ENCODE results near the gene DXO. TPM values are rescaled to one million over a fixed set of nuclear protein-coding genes. Genes with fewer than 3 reads are reported as not detected.

The DXO gene
- total and polyA plus RNA-seq, 2 of the 13 experiments (the other 11 are each of a cell fraction or from before 2014, with no cell fraction given), result 18.6 to 26.2 TPM

DNA sequence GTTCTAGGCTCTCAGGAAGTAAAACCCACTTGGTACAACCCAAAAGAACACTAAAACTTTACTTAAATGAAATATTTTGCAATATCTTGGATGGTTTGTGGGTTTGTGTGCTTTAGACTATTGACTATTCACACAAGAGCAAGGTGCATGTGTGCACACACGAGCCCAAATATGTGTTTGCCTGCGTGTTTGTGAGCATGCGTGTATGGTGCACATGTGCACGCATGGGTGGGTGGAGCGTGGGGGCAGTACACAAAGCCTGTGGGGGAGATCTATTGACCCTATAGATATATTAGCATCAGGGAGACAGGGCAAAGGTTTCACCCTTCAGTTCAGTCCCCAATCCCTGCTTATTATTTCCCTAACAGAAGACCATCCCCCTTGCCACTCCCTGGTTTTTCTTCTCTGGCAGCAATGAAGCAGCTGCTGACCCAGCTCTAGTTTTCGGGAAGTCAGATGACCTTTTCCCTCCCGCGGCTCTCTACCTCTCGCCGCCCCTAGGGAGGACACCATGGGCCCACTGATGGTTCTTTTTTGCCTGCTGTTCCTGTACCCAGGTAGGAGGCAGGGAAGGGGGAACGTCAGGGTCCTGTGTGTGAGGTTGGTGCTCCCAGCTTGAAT lies 44.6 kb downstream of the DXO start, which contains the start of gene C2 (continued):
- TF ChIP-seq, protein P1, sequence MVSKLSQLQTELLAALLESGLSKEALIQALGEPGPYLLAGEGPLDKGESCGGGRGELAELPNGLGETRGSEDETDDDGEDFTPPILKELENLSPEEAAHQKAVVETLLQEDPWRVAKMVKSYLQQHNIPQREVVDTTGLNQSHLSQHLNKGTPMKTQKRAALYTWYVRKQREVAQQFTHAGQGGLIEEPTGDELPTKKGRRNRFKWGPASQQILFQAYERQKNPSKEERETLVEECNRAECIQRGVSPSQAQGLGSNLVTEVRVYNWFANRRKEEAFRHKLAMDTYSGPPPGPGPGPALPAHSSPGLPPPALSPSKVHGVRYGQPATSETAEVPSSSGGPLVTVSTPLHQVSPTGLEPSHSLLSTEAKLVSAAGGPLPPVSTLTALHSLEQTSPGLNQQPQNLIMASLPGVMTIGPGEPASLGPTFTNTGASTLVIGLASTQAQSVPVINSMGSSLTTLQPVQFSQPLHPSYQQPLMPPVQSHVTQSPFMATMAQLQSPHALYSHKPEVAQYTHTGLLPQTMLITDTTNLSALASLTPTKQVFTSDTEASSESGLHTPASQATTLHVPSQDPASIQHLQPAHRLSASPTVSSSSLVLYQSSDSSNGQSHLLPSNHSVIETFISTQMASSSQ (IDR thresholded peaks at IDR 0.05; ENCODE audit: low read depth), result peak; percentile 70; the same call in 1 of the 2 replicates
- TF ChIP-seq, protein P1 (CRISPR knock-in tag; IDR thresholded peaks at IDR 0.05; ENCODE audit: borderline replicate concordance), result peak; percentile 80; the same call in 1 of the 2 replicates
- TF ChIP-seq ZMYM3 (CRISPR knock-in tag; IDR thresholded peaks at IDR 0.05) (peak; percentile 83), ISX (CRISPR knock-in tag; conservative IDR thresholded peaks at IDR 0.05) (no peak), ZZZ3 (CRISPR knock-in tag; IDR thresholded peaks at IDR 0.05; ENCODE audit: borderline replicate concordance) (no peak), ZNF317 (CRISPR knock-in tag; IDR thresholded peaks at IDR 0.05) (no peak), ZNF746 (CRISPR knock-in tag; IDR thresholded peaks at IDR 0.05) (peak; percentile 78), ZNF772 (CRISPR knock-in tag; IDR thresholded peaks at IDR 0.05) (peak; percentile 93; the same call in 1 of the 2 replicates), ZFP82 (CRISPR knock-in tag; IDR thresholded peaks at IDR 0.05; ENCODE audit: borderline replicate concordance) (0 out of 2 replicates have a peak, but pooled peaks have one; percentile 88), ZSCAN20 (CRISPR knock-in tag; IDR thresholded peaks at IDR 0.05; ENCODE audit: borderline replicate concordance) (no peak), ZNF709 (CRISPR knock-in tag; IDR thresholded peaks at IDR 0.05) (0 out of 2 replicates have a peak, but pooled peaks have one; percentile 50), SP5 (CRISPR knock-in tag; IDR thresholded peaks at IDR 0.05; ENCODE audit: borderline replicate concordance, low read depth) (peak; percentile 93), ZNF205 (CRISPR knock-in tag; IDR thresholded peaks at IDR 0.05) (0 out of 2 replicates have a peak, but pooled peaks have one; percentile 38), KAT7 (CRISPR knock-in tag; IDR thresholded peaks at IDR 0.05; ENCODE audit: borderline replicate concordance) (peak; percentile 72), HOXA5 (CRISPR knock-in tag; IDR thresholded peaks at IDR 0.05) (0 out of 2 replicates have a peak, but pooled peaks have one; percentile 22), CEBPG (CRISPR knock-in tag; IDR thresholded peaks at IDR 0.05) (peak; percentile 95), CAMTA2 (CRISPR knock-in tag; IDR thresholded peaks at IDR 0.05; ENCODE audit: borderline replicate concordance) (no peak), BHLHE40 (IDR thresholded peaks at IDR 0.05; ENCODE audit: low read length) (peak; percentile 98), SMAD1 (CRISPR knock-in tag; IDR thresholded peaks at IDR 0.05; ENCODE audit: borderline replicate concordance, low read depth) (no peak)
- TF ChIP-seq, protein P2, sequence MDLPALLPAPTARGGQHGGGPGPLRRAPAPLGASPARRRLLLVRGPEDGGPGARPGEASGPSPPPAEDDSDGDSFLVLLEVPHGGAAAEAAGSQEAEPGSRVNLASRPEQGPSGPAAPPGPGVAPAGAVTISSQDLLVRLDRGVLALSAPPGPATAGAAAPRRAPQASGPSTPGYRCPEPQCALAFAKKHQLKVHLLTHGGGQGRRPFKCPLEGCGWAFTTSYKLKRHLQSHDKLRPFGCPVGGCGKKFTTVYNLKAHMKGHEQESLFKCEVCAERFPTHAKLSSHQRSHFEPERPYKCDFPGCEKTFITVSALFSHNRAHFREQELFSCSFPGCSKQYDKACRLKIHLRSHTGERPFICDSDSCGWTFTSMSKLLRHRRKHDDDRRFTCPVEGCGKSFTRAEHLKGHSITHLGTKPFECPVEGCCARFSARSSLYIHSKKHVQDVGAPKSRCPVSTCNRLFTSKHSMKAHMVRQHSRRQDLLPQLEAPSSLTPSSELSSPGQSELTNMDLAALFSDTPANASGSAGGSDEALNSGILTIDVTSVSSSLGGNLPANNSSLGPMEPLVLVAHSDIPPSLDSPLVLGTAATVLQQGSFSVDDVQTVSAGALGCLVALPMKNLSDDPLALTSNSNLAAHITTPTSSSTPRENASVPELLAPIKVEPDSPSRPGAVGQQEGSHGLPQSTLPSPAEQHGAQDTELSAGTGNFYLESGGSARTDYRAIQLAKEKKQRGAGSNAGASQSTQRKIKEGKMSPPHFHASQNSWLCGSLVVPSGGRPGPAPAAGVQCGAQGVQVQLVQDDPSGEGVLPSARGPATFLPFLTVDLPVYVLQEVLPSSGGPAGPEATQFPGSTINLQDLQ (CRISPR knock-in tag; IDR thresholded peaks at IDR 0.05), result no peak
- TF ChIP-seq, protein P3, sequence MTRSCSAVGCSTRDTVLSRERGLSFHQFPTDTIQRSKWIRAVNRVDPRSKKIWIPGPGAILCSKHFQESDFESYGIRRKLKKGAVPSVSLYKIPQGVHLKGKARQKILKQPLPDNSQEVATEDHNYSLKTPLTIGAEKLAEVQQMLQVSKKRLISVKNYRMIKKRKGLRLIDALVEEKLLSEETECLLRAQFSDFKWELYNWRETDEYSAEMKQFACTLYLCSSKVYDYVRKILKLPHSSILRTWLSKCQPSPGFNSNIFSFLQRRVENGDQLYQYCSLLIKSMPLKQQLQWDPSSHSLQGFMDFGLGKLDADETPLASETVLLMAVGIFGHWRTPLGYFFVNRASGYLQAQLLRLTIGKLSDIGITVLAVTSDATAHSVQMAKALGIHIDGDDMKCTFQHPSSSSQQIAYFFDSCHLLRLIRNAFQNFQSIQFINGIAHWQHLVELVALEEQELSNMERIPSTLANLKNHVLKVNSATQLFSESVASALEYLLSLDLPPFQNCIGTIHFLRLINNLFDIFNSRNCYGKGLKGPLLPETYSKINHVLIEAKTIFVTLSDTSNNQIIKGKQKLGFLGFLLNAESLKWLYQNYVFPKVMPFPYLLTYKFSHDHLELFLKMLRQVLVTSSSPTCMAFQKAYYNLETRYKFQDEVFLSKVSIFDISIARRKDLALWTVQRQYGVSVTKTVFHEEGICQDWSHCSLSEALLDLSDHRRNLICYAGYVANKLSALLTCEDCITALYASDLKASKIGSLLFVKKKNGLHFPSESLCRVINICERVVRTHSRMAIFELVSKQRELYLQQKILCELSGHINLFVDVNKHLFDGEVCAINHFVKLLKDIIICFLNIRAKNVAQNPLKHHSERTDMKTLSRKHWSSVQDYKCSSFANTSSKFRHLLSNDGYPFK (CRISPR knock-in tag; IDR thresholded peaks at IDR 0.05; ENCODE audit: borderline replicate concordance), result no peak

Measured in HepG2 (cell line).